H1 (cell line): ENCODE data around the gene GABRA6. TPM values are rescaled to one million over a fixed set of nuclear protein-coding genes. Genes with fewer than 3 reads are reported as not detected.

Experiments
- CTCF ChIA-PET: fragments of 300-600 bp; sonication (Branson Sonifier 250); formaldehyde crosslinking; loops from one replicate; lab custom pipeline; 2021; ENCODE audit not compliant: partially characterized antibody; lab: Charles Lee
- POLR2A ChIA-PET: fragments of 300-600 bp; sonication (Branson Sonifier 250); formaldehyde crosslinking; loops from one replicate; lab custom pipeline; 2021; ENCODE audit warnings: inconsistent platforms; ENCODE audit not compliant: partially characterized antibody; lab: Charles Lee
- DNase-seq, 2 experiments: peaks; one replicate each; pipeline versions ENCODE4 v3.0.0 to v3.0.0-alpha.2; 2010 to 2022; ENCODE audit warnings: low spot score in 2 of 2, low read depth in 1 of 2, mixed read lengths in 1 of 2
- FAIRE-seq: peaks from 2 replicates; lab custom pipeline; 2011; peaks lifted over from hg19 to GRCh38; lab: Jason Lieb, UNC
- H2AFZ ChIP-seq: 2 replicates; pipeline ENCODE4 v1.8.1; 2012; ENCODE audit warnings: low read length, inconsistent platforms
- H2AK5ac ChIP-seq: 2 replicates; pipeline ENCODE4 v1.6.1; 2013; ENCODE audit warnings: low read depth, low read length
- H2BK120ac ChIP-seq: replicated peaks from 2 replicates; pipeline ENCODE3; 2013; ENCODE audit warnings: low read depth, low read length, inconsistent platforms
- H2BK12ac ChIP-seq: 2 replicates; pipeline ENCODE4 v1.6.1; 2013; ENCODE audit warnings: low read depth, low read length
- H2BK15ac ChIP-seq: 2 replicates; pipeline ENCODE4 v1.6.1; 2013; ENCODE audit warnings: low read length
- H2BK20ac ChIP-seq: 2 replicates; pipeline ENCODE4 v1.6.1; 2013; ENCODE audit warnings: low read length
- H2BK5ac ChIP-seq: 2 replicates; pipeline ENCODE4 v1.6.1; 2013; ENCODE audit warnings: low read depth, low read length
- H3K14ac ChIP-seq: 2 replicates; pipeline ENCODE4 v1.6.1; 2013; ENCODE audit warnings: inconsistent platforms; ENCODE audit not compliant: insufficient read length
- H3K18ac ChIP-seq: 2 replicates; pipeline ENCODE4 v1.6.1; 2013; ENCODE audit warnings: low read length; ENCODE audit errors: extremely low read depth
- H3K23ac ChIP-seq: 2 replicates; pipeline ENCODE4 v1.6.1; 2013; ENCODE audit warnings: inconsistent platforms; ENCODE audit not compliant: insufficient read length
- H3K23me2 ChIP-seq: 2 replicates; pipeline ENCODE4 v1.6.1; 2013; ENCODE audit warnings: low read depth, low read length
- H3K27ac ChIP-seq: 2 replicates; pipeline ENCODE4 v1.6.1; 2011; ENCODE audit warnings: low read depth, low read length, inconsistent platforms
- H3K27me3 ChIP-seq, 4 experiments: replicated peaks in 1 of 4; 1 replicate in 1 of 4; 2 replicates in 3 of 4; pipeline versions ENCODE4 v1.6.1 to v1.8.1; 2011 to 2013; ENCODE audit warnings: low read length in 3 of 4, mild to moderate bottlenecking in 3 of 4, inconsistent platforms in 2 of 4, mixed read lengths in 2 of 4, moderate library complexity in 1 of 4; ENCODE audit not compliant: control insufficient read depth in 3 of 4, insufficient read depth in 3 of 4; ENCODE audit errors: extremely low read depth in 1 of 4
- H3K36me3 ChIP-seq, 4 experiments: 2 replicates each; pipeline versions ENCODE4 v1.6.1 to v1.8.1; 2011 to 2013; ENCODE audit warnings: mild to moderate bottlenecking in 4 of 4, low read length in 3 of 4, moderate library complexity in 2 of 4, control low read depth in 1 of 4, inconsistent platforms in 1 of 4; ENCODE audit not compliant: insufficient read depth in 4 of 4, control insufficient read depth in 2 of 4
- H3K4ac ChIP-seq: replicated peaks from 2 replicates; pipeline ENCODE3; 2013; ENCODE audit warnings: low read length, low read depth, mixed read lengths, inconsistent platforms; ENCODE audit not compliant: insufficient read length
- H3K4me1 ChIP-seq, 4 experiments: replicated peaks in 1 of 4; 1 replicate in 1 of 4; 2 replicates in 3 of 4; pipeline versions ENCODE4 v1.6.1 to v1.8.1; 2011 to 2013; ENCODE audit warnings: low read length in 3 of 4, inconsistent platforms in 2 of 4, mixed read lengths in 1 of 4; ENCODE audit not compliant: insufficient read depth in 4 of 4, control insufficient read depth in 3 of 4
- H3K4me2 ChIP-seq, 2 experiments: 2 replicates each; pipeline versions ENCODE4 v1.6.1 to v1.8.1; 2011 to 2013; ENCODE audit warnings: low read depth in 2 of 2, low read length in 2 of 2, control low read depth in 1 of 2, inconsistent platforms in 1 of 2, mild to moderate bottlenecking in 1 of 2; ENCODE audit not compliant: insufficient read depth in 1 of 2
- H3K4me3 ChIP-seq, 4 experiments: fragments of 200-600, 300-600 bp in 1 of 4; sonication (generic), shearing (Covaris generic), sonication (Bioruptor Twin) in 1 of 4; 2 replicates each; pipeline versions ENCODE4 v1.5.1 to v1.8.1; 2011 to 2016; ENCODE audit warnings: low read length in 4 of 4, low read depth in 3 of 4, control low read depth in 2 of 4, inconsistent platforms in 2 of 4, mild to moderate bottlenecking in 2 of 4, mixed read lengths in 1 of 4, moderate library complexity in 1 of 4; ENCODE audit not compliant: insufficient read depth in 2 of 4; ENCODE audit errors: extremely low read depth in 1 of 4
- H3K56ac ChIP-seq: replicated peaks from 2 replicates; pipeline ENCODE3; 2013; ENCODE audit warnings: low read depth, mild to moderate bottlenecking, mixed read lengths, low read length, inconsistent platforms; ENCODE audit not compliant: insufficient read length
- H3K79me1 ChIP-seq: 2 replicates; pipeline ENCODE4 v1.6.1; 2013; ENCODE audit warnings: low read depth, low read length, control low read depth
- H3K79me2 ChIP-seq, 2 experiments: 2 replicates each; pipeline versions ENCODE4 v1.6.1 to v1.8.1; 2012 to 2013; ENCODE audit warnings: low read length in 2 of 2, mild to moderate bottlenecking in 2 of 2, inconsistent platforms in 1 of 2; ENCODE audit not compliant: insufficient read depth in 2 of 2, control insufficient read depth in 1 of 2
- H3K9ac ChIP-seq, 4 experiments: replicated peaks in 1 of 4; 1 replicate in 1 of 4; 2 replicates in 3 of 4; pipeline versions ENCODE4 v1.6.1 to v1.8.1; 2011 to 2013; ENCODE audit warnings: low read depth in 3 of 4, low read length in 3 of 4, control low read depth in 2 of 4, mild to moderate bottlenecking in 2 of 4, moderate library complexity in 2 of 4, inconsistent platforms in 1 of 4; ENCODE audit errors: extremely low read depth in 1 of 4
- H3K9me3 ChIP-seq, 2 experiments: 2 replicates each; pipeline versions ENCODE4 v1.6.1 to v1.8.1; 2012 to 2013; ENCODE audit warnings: mild to moderate bottlenecking in 2 of 2, moderate library complexity in 2 of 2, control low read depth in 1 of 2, inconsistent platforms in 1 of 2, low read depth in 1 of 2, low read length in 1 of 2, mixed read lengths in 1 of 2; ENCODE audit not compliant: insufficient read depth in 2 of 2
- H4K20me1 ChIP-seq, 2 experiments: replicated peaks in 1 of 2; 2 replicates each; pipeline versions ENCODE3 to v1.8.1; 2011 to 2013; ENCODE audit warnings: inconsistent platforms in 2 of 2, low read length in 2 of 2, mild to moderate bottlenecking in 1 of 2; ENCODE audit not compliant: insufficient read depth in 2 of 2, control insufficient read depth in 1 of 2
- H4K5ac ChIP-seq: 2 replicates; pipeline ENCODE4 v1.6.1; 2013; ENCODE audit warnings: low read length, low read depth, mixed read lengths, inconsistent platforms; ENCODE audit not compliant: insufficient read length
- H4K8ac ChIP-seq: 2 replicates; pipeline ENCODE4 v1.8.0; 2013; ENCODE audit warnings: mild to moderate bottlenecking, moderate library complexity, low read length, inconsistent platforms; ENCODE audit not compliant: insufficient read depth; ENCODE audit errors: extremely low read depth
- H4K91ac ChIP-seq: replicated peaks from 2 replicates; pipeline ENCODE3; 2013; ENCODE audit warnings: low read length, mixed read lengths, inconsistent platforms; ENCODE audit not compliant: insufficient read length
- CEBPB ChIP-seq: IDR thresholded peaks from 2 replicates; pipeline ENCODE4 v1.6.1; 2012; ENCODE audit warnings: low read depth, low read length
- KDM4A ChIP-seq: IDR thresholded peaks from one replicate; pipeline ENCODE4 v1.7.1; 2012; ENCODE audit warnings: low read depth, mild to moderate bottlenecking, moderate library complexity, low read length, inconsistent platforms; ENCODE audit not compliant: severe bottlenecking
- MAFK ChIP-seq: IDR thresholded peaks from 2 replicates; pipeline ENCODE4 v1.6.1; 2012; ENCODE audit warnings: low read depth, mild to moderate bottlenecking, improper control_type of control experiment, low read length
- SAP30 ChIP-seq: fragments of 300-600 bp; sonication (generic); IDR thresholded peaks from 2 replicates; pipeline ENCODE4 v1.7.1; 2012; ENCODE audit warnings: low read length, moderate library complexity, mild to moderate bottlenecking, inconsistent platforms; ENCODE audit not compliant: insufficient read depth, insufficient replicate concordance
- WGBS, 2 experiments: shearing (Covaris generic) in 1 of 2; methylation state at CpG; one replicate each; pipeline versions ENCODE4 v1.1.6 to v1.1.7; 2013 to 2015; ENCODE audit warnings: low lambda C conversion rate in 2 of 2, mixed read lengths in 2 of 2, inconsistent platforms in 1 of 2, low coverage in 1 of 2, missing lambda C conversion rate in 1 of 2; ENCODE audit not compliant: insufficient replicate concordance in 2 of 2, insufficient coverage in 1 of 2, insufficient read length in 1 of 2; ENCODE audit errors: extremely low coverage in 1 of 2, missing lambda C conversion rate in 1 of 2; 5-methylcytosine and 5-hydroxymethylcytosine counted together
- polyA plus RNA-seq, 7 experiments: library from polyadenylated mRNA; depleted of rRNA in 3 of 7; stranded (reverse) in 5 of 7; unstranded in 2 of 7; fragments of >200 nt in 5 of 7; fragments of 200-250 nt in 2 of 7; gene quantifications; 1 replicate in 5 of 7; 2 replicates in 1 of 7; 4 replicates in 1 of 7; pipeline versions ENCODE4 v1.2.1 to v1.2.3, GENCODE V29; 2011 to 2013; ENCODE audit warnings: missing spikeins in 2 of 7, mixed read lengths in 2 of 7
- total RNA-seq: library from RNA; stranded (reverse); fragmentation: NEBNext Ultra II Directional; extraction: Animal tissue kit (Norgen Biotek cat#: 25700); gene quantifications from 2 replicates; pipeline ENCODE4 v1.2.1, GENCODE V29; 2021

The GABRA6 gene
- total and polyA plus RNA-seq, 2 of the 8 experiments (the other 6 are each of a cell fraction or from before 2014, with no cell fraction given), result not detected

- Histone ChIP-seq H4K8ac (no peak overlapping the region), H2AK5ac (no peak overlapping the region), H3K27ac (no peak overlapping the region), H3K27me3 (no peaks in the 10 kb centered on the region), H4K20me1 (no peaks in the 10 kb centered on the region), H2AFZ (no peak overlapping the region), H2BK12ac (no peak overlapping the region), H2BK120ac (no peak overlapping the region), H3K4ac (no peak overlapping the region), H2BK5ac (no peak overlapping the region), H3K14ac (no peak overlapping the region), H3K9me3 (no peaks in the 10 kb centered on the region), H3K36me3 (no peaks in the 10 kb centered on the region), H3K4me2 (no peak overlapping the region), H4K5ac (no peak overlapping the region), H3K79me1 (no peaks in the 10 kb centered on the region), H3K9ac (no peak overlapping the region), H3K4me1 (no peaks in the 10 kb centered on the region), H4K91ac (no peak overlapping the region), H3K79me2 (no peaks in the 10 kb centered on the region), H2BK15ac (no peak overlapping the region), H3K23ac (no peak overlapping the region), H3K18ac (no peak overlapping the region), H3K23me2 (no peaks in the 10 kb centered on the region; the same call in 1 of the 2 replicates), H3K56ac (no peak overlapping the region), H3K4me3 (no peak overlapping the region), H2BK20ac (no peak overlapping the region)
- no peak for FAIRE-seq
- POLR2A ChIA-PET, result no interaction called here
- no peak for DNase-seq
- WGBS, 2 experiments, result 95% methylated on average over 1 of the region's 1 CpG; no CpG with 5 or more reads in 1 of the 2 experiments
- CTCF ChIA-PET, result interaction anchor here (0.6 to 1.2 kb wide), 2 partner anchors 159 to 515 kb away, joined by 3 to 4 read pairs; no protein-coding TSS in a partner anchor
- TF ChIP-seq CEBPB, result no peak
- TF ChIP-seq SAP30, result no peak
- no peak for TF ChIP-seq KDM4A
- TF ChIP-seq MAFK, result peak; percentile 49
Observed at GRCh38 chr5:161645264-161645663, 40.3 kb upstream of the GABRA6 start.
